GM12878 (cell line): ENCODE data around the gene RAB10. TPM values are rescaled to one million over a fixed set of nuclear protein-coding genes. Genes with fewer than 3 reads are reported as not detected.

ENCODE experiments used
- ATF2 ChIP-seq: IDR thresholded peaks from 2 replicates; pipeline ENCODE4 v1.6.1; 2012; ENCODE audit warnings: low read length, inconsistent platforms
- BACH1 ChIP-seq: fragments of 450-650 bp; IDR thresholded peaks from 2 replicates; pipeline ENCODE4 v1.6.1; 2017; ENCODE audit warnings: mild to moderate bottlenecking, borderline replicate concordance
- CEBPB ChIP-seq, 2 experiments: fragments of 150-350 bp in 1 of 2; IDR thresholded peaks; 2 replicates each; pipeline ENCODE4 v1.6.1; 2012 to 2014; ENCODE audit warnings: low read depth in 2 of 2, low read length in 2 of 2, borderline replicate concordance in 1 of 2, inconsistent platforms in 1 of 2
- CREB1 ChIP-seq: IDR thresholded peaks from 2 replicates; pipeline ENCODE4 v1.6.1; 2012; ENCODE audit warnings: low read depth, mild to moderate bottlenecking, inconsistent platforms
- E2F8 ChIP-seq: fragments of 450-650 bp; IDR thresholded peaks from 2 replicates; pipeline ENCODE4 v1.6.1; 2018; ENCODE audit warnings: mild to moderate bottlenecking, low read depth, moderate library complexity; ENCODE audit not compliant: partially characterized antibody
- HSF1 ChIP-seq: fragments of 150-350 bp; IDR thresholded peaks from 2 replicates; pipeline ENCODE4 v1.6.1; 2014; ENCODE audit warnings: mild to moderate bottlenecking, low read depth, low read length
- JUND ChIP-seq: IDR thresholded peaks from 2 replicates; pipeline ENCODE4 v1.6.1; 2012; ENCODE audit warnings: low read depth, mild to moderate bottlenecking, low read length, improper control_type of control experiment, moderate library complexity
- MEF2A ChIP-seq: IDR thresholded peaks from 2 replicates; pipeline ENCODE4 v1.6.1; 2011; ENCODE audit warnings: low read depth, mild to moderate bottlenecking, low read length, moderate library complexity; ENCODE audit not compliant: insufficient read depth
- MYB ChIP-seq: fragments of 150-350 bp; IDR thresholded peaks from 2 replicates; pipeline ENCODE4 v1.6.1; 2014; ENCODE audit warnings: mild to moderate bottlenecking, low read depth, low read length, borderline replicate concordance
- POU2F2 ChIP-seq: IDR thresholded peaks from 3 replicates; pipeline ENCODE4 v1.6.1; 2011; ENCODE audit warnings: low read depth, mild to moderate bottlenecking, low read length, borderline replicate concordance
- RFX5 ChIP-seq: IDR thresholded peaks from 2 replicates; pipeline ENCODE4 v1.6.1; 2011; ENCODE audit warnings: low read depth, low read length, improper control_type of control experiment
- SREBF1 ChIP-seq: IDR thresholded peaks from 2 replicates; pipeline ENCODE4 v1.6.1; 2012; ENCODE audit warnings: mild to moderate bottlenecking, low read length
- TCF12 ChIP-seq: IDR thresholded peaks from 2 replicates; pipeline ENCODE4 v1.6.1; 2011; ENCODE audit warnings: low read depth, mild to moderate bottlenecking, low read length
- TCF3 ChIP-seq: IDR thresholded peaks from 2 replicates; pipeline ENCODE4 v1.6.1; 2012; ENCODE audit warnings: low read depth, mild to moderate bottlenecking, low read length, borderline replicate concordance; ENCODE audit not compliant: insufficient read depth
- TCF7 ChIP-seq: IDR thresholded peaks from 2 replicates; pipeline ENCODE4 v1.6.1; 2014; ENCODE audit warnings: antibody characterized with exemption, borderline replicate concordance
- ZBTB33 ChIP-seq: fragments of 450-650 bp; IDR thresholded peaks from 2 replicates; pipeline ENCODE4 v1.6.1; 2017; ENCODE audit warnings: mild to moderate bottlenecking
- ZBTB4 ChIP-seq: fragments of 450-650 bp; formaldehyde crosslinking; IDR thresholded peaks from 2 replicates; pipeline ENCODE4 v1.4.0; 2022; ENCODE audit warnings: mild to moderate bottlenecking, moderate library complexity
- ZNF24 ChIP-seq: fragments of 450-650 bp; IDR thresholded peaks from 2 replicates; pipeline ENCODE4 v1.6.1; 2017; ENCODE audit warnings: antibody characterized with exemption, mild to moderate bottlenecking
- ZNF274 ChIP-seq: IDR thresholded peaks from one replicate; pipeline ENCODE4 v1.8.0; 2011; ENCODE audit not compliant: insufficient read length, insufficient read depth
- polyA plus RNA-seq, 11 experiments: library from polyadenylated mRNA; depleted of rRNA in 4 of 11; unstranded in 6 of 11; stranded (reverse) in 5 of 11; fragments of >200 nt; fragmentation: Nextera tagmentation in 4 of 11; fragmentation: Illumina TruSeq in 1 of 11; extraction: Ambion mirVana in 4 of 11; extraction: Trizol in 1 of 11; gene quantifications; 1 replicate in 1 of 11; 2 replicates in 10 of 11; pipeline versions ENCODE4 v1.2.1 to v1.2.3, GENCODE V29; 2011 to 2016; ENCODE audit warnings: inconsistent platforms in 2 of 11, missing spikeins in 2 of 11, low read depth in 1 of 11
- total RNA-seq, 4 experiments: library from RNA; depleted of rRNA in 3 of 4; stranded (reverse); fragments of >200 nt in 3 of 4; fragmentation: Illumina TruSeq in 1 of 4; extraction: Trizol in 1 of 4; gene quantifications; 2 replicates each; pipeline versions ENCODE4 v1.2.1 to v1.2.3, GENCODE V29; 2013 to 2021

The RAB10 gene
- total and polyA plus RNA-seq, 10 of the 15 experiments (the other 5 are each of a cell fraction or from before 2014, with no cell fraction given), result 13.3 to 109 (median 82.0) TPM

GRCh38 chr2:26068602-26069298 lies 34.9 kb downstream of the RAB10 start (continued):
- peak; percentile 99 for TF ChIP-seq BACH1
- TF ChIP-seq TCF12, result no peak
- no peak for TF ChIP-seq CEBPB (IDR thresholded peaks at IDR 0.05; ENCODE audit: borderline replicate concordance in 1 of 2, low read depth in 2 of 2, low read length in 2 of 2)
- 0 out of 2 replicates have a peak, but pooled peaks have one; percentile 53 for TF ChIP-seq MEF2A
- peak; percentile 81 for TF ChIP-seq JUND
- no peak for TF ChIP-seq TCF3
- peak; percentile 90; the same call in 1 of the 2 replicates for TF ChIP-seq ZNF24
- TF ChIP-seq SREBF1, result peak; percentile 46; the same call in 1 of the 2 replicates
- TF ChIP-seq CREB1, result peak; percentile 73
- no peak for TF ChIP-seq MYB
- TF ChIP-seq E2F8, result no peak
- peak; percentile 33; the same call in 1 of the 2 replicates for TF ChIP-seq TCF7
- TF ChIP-seq ZBTB33, result no peak
- no peak for TF ChIP-seq ZNF274
- TF ChIP-seq RFX5, result no peak
- TF ChIP-seq POU2F2, result peak; percentile 83; the same call in 2 of the 3 replicates
- no peak for TF ChIP-seq HSF1
- TF ChIP-seq ZBTB4 (CRISPR knock-in tag), result no peak
- peak; percentile 68 for TF ChIP-seq ATF2
